ENCODE data around the gene LARGE1.

DNA sequence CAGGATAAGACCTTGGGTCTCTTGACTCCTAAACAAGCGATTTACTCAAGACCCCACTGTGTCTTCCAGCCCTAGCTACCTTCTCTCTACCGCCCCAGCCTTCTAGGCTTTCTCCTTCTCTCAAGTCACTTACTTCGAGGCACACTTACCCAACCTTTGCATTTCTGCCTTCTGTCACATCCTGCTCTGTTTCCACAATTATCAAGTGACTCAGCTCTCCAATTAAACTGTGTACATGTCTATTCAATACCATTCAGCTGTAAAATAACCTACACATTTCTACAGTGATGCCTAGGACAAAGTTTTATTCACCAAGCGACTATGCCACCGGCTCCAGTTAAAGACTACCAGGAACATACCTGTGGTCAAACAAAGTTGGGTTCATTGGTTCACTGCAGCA is 69.0 kb downstream of the LARGE1 start:
- TF ChIP-seq EZH2phosphoT487 (IDR thresholded peaks at IDR 0.05; ENCODE audit: insufficient read depth, low read depth) (no peak), EZH2 (IDR thresholded peaks at IDR 0.05; ENCODE audit: insufficient read depth, poor library complexity, severe bottlenecking) (no peak)

Measured in GM23248 (cell line).